COLO668 (cell line): ENCODE data around the gene CDC42BPB.
"Not testable (repeated sequence)": the region's sequence is repeated elsewhere in the genome, so short reads cannot be mapped to it uniquely, and the experiment has no call there.

Experiments used
- DNase-seq: peaks from one replicate; lab custom pipeline; 2025; ENCODE audit not compliant: unreplicated experiment; lab: John Stamatoyannopoulos, UW

The CDC42BPB gene

DNA sequence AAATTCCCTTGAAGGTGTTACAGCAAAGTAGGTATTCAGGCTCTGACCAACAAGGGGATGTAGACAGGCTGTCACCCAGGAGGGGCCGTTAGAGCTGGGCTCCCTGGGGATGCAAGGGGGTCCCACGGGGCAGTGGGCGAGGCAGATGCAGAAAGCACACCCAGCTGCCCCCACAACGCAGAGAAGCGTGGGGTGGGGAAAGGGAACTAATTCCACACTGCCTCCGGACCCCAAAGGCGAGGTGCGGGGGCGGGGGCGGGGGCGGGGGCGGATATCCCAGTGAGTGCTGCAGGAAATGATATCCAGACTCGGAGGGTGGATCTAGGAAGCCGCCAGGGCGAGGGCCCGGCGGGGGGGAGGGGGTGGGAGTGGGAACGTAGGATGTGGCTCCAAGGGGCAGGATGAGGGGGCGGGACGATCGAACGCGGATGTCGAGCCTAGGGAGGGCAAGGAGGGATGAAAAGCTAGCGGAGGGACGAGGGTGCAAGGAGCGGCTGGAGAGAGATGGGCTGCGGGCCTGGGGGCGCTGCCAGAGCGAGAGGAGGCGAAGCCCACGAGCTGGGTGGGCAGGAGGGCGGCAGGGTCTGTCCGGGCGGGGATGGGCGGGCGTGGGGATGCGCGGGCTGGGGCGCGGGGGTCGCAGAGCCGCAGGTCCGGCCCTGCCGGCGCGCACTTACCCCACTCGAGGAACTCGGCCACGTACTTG is 874 bp downstream of the CDC42BPB start:
- peak; percentile 68 for DNase-seq

DNA sequence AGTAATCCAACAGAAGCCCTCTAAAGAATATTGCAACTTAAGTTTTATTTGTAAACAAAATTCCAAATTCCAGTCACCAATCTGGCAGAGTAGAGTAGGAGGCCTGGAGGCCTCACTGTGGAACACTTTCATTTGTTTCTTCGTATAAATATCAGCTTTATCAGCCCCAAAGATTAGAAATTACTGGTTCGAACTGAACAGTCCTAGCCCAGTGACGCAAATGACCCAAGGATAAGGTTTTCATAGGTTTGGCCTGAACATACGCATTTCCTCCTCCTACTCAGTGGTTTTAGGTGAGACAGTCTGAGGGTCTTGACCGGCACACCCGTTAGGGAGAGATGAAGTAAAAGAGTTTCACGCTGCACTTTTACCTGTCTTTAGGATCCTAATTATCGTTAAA is 1.7 kb downstream of the CDC42BPB start:
- no peak for DNase-seq

DNA sequence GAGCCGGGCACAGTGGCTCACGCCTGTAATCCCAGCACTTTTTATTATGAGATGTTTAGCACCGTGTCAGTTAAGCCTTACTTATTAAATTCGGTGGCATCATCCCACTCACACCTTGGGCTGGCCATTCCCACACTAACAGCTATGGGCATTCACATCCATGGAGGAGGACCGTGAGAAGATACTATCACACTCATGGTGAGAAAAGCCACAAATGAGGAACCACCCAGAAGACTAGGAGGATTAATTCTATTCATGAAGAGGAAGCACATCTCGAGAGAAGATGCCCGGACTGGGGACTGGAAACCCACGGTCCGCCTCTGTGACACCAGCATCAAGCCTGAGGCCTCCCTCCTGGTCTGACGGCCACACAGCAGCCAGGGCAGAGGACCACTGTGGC is 4.9 kb downstream of the CDC42BPB start:
- DNase-seq: no peak

DNA sequence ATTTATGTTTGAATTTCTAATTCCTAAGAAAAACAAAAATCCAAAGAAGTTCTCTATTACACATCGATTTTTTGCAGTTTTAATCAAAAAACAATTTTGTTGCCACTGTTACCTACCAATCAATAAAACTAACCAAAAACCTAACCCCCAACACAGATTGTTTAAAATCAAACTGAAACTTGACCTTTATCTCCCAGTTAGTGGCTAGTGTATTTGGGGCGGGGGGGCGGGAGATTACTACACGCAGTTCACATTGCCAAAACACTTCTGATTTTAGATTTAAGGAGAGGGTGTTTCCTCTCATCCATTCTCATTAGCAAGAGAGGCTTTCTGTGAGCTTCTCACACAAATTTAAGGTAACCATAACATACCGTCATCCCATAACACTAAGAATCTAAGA is 6.4 kb downstream of the CDC42BPB start:
- DNase-seq: no peak

DNA sequence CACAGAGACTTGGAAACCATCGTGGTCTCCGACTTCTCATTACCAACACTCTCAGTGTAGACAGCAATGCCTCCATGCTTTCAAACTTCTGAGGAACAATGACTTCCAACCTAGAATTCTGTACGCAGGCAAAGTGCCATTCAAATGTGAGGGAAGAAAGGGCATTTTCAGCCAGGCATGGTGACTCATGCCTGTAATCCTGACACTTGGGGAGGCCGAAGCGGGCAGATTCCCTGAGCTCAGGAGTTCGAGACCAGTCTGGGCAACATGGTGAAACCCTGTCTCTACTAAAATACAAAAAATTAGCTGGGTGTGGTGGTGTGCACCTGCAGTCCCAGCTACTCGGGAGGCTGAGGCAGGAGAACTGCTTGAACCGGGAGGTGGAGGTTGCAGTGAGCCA is 9.9 kb downstream of the CDC42BPB start:
- DNase-seq: not testable (repeated sequence)

DNA sequence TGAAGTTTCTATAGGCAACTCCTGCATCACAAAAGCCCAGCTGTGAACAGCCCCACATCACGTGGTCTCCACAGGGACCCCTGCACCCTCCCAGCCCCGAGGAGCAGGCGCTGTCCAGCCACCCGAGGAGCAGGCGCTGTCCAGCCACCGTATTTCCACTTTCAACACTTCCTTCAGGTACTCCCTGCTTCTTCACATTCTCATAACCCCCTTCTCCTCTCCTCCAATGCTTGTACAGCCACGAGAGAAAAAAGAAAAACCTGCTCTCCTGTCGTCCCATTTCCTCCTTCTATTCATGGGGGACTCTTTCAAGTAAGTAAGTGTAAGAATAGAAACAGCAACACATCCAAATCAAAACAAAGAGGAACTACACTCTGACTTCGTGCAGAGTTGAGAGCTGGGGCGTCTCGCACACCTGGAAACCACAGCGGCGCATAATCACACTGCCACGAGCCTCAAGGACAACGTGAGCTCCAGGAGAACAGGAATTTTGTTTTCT is 11.9 kb downstream of the CDC42BPB start:
- DNase-seq: no peak

DNA sequence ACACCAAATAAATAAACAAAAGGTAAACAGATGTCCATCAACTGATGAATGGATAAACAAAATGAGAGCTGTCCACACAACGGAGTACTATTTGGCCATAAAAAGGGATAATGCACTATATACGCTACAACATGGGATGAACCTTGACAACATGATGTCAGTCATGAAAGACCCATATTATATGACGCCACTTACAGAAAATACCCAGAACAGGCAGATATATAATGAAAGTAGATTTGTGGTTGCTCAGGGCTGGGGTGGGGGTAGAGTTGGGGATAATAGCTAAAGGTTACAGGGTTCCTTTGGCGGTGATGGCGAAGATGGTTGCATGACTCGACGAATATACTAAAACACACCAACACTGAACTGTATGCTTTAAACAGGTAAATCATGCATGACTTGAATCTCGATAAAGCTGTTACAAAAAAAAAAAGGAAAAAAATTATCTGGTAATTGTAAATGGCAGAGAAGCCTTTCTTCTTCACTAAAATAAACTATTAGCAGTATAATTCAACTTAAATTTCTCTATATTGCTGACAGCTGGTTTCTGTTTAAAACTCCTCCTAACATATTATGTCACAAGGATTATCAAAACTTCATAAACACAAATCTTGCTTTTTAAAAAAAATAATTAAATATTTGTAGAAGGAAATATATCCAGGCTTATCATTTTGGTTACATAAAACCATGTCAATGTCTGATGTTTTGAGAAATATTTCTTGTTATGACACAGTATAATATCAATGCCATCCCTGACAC is 13.9 kb downstream of the CDC42BPB start:
- DNase-seq: no peak

DNA sequence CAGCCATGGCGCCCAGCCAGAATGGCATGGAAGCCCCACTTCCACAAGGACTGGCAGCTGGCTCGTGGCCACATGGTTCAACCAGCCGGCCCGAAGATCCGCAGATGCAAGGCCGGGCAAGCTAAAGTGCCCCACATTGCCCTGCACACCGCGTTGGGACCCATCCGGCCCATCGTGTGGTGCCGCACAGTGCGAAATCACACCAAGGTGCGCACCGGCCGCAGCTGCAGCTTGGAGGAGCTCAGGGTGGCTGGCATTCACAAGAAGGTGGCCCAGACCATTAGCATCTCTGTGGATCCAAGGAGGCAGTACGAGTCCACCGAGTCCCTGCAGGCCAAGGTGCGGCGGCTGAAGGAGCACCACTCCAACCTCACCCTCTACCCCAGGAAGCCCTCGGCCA is 15.9 kb downstream of the CDC42BPB start:
- no peak for DNase-seq

DNA sequence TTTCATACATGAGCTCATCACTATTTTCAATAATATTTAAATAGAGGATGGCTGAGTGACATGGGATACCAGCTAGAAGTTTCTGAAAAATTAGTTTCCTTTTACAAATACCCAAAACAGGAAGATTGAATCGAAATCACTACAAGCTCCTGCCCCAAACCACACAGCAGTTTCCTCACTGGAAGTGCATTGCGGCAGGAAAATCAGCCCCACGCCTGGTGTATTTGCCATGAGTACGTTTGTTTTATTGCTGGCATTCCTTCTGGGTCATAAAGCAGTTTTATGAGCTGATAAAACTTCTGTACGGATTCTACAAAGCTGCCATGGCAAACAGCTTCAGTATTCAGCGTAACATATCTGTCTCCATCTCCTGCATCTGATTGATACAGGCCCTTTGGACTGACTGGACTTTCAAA is 23.7 kb downstream of the CDC42BPB start:
- DNase-seq: no peak

DNA sequence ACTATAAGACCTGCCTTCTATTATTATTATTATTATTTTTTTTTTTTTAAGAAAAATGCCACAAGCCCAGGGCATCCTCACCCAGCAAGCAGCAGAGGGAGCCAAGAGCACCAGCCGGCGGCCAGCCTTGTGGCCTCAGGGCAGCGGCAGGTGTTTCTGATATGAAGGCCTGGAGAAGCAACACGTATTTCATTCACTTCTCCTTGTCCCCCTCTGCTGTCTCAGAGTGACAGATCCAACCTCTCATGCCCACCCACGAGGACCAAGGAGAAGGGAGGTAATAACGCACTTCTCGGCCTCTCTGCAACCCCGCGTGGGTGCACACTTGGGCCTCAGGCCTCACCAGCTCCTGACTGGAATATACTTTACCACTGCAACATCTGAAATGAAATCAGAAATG is 25.4 kb downstream of the CDC42BPB start:
- DNase-seq: peak; percentile 56

DNA sequence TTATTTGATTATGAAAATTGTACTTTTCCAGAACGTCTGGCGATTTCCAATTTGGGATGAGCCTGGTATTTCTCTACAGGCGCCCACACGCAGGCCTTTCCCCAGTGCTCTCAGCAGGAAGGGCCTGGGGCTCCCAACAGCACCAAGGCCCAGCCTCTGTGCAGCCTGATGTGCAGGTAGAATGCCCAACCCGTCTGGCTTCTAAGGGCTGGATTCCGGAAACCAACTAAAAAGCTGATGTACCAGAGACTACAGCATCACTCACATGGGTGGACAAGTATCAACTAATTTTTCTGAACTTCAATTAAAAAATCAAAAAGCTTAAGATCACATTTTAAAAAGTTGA is 25.8 kb downstream of the CDC42BPB start:
- DNase-seq: no peak

DNA sequence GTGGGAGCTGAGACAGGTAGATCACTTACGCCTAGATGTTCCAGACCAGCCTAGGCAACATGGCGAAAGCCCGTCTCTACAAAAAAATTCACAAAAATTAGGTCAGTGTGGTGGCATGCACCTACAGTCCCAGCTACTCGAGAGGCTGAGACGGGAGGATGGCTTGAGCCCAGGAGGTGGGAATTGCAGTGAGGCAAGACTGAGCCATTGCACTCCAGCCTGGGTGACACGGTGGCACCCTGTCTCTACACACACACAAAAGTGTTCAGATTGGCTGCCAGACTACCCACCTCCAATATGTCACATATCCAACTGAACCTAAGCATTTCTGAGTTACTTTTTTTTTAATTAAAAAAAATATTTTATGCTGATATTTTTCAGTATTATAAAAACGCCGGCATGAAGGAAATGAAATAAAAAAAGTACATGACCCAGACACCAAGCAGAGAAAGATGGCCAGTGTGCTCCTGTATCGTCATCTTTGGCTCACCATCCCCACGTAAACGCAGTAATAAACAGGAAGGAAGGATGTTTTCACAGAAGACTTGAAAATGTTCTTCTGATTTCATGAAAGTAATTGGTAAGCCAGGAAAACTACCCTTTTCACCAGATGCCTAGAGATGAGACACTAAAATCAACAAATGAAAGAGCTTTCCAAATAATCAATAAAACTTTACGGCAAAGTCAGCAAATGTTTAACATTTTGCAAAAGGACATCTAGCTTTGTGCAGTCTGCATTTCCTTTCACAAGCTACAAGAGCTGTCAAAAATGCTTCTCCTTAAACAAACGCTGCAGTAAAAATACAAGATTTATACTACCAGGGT is 26.4 kb downstream of the CDC42BPB start:
- DNase-seq: no peak

DNA sequence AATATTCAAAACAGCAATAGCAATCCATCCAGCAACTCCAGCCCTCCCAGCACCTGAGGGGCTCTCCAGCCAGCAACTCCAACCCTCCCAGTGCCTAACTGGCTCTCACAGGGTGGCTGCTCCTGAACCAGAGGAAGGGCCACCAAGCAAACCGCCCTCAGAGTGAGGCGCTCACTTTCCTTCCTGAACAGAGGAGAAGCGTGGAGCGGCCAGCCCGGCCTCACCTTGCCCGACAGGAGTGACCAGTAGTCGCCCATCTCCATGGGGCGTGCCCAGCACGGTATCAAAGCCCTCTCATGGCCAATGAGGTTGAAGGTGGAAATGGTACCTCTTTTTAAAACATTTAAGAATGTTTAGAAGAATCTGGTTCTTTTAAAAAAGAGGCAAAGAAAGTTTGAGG is 27.4 kb downstream of the CDC42BPB start:
- DNase-seq: no peak

DNA sequence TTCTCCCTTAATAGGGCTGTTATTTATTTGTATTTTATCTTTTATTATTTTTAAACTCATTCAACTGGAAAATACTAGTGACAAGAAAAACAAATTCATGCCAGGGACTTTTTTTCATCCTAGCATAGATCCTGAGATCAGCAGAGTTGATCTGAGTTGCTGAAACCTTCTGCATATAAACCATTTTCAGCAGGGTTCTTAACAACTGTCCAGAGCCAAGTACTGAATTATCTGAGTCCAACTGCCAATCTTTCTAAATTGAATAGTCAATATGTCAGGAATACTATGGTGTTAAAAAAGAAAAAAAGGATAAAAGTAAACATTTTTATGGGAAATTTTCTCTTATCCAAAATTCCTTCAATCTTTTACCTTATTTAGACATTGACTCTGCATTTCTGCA is 28.6 kb downstream of the CDC42BPB start:
- no peak for DNase-seq

DNA sequence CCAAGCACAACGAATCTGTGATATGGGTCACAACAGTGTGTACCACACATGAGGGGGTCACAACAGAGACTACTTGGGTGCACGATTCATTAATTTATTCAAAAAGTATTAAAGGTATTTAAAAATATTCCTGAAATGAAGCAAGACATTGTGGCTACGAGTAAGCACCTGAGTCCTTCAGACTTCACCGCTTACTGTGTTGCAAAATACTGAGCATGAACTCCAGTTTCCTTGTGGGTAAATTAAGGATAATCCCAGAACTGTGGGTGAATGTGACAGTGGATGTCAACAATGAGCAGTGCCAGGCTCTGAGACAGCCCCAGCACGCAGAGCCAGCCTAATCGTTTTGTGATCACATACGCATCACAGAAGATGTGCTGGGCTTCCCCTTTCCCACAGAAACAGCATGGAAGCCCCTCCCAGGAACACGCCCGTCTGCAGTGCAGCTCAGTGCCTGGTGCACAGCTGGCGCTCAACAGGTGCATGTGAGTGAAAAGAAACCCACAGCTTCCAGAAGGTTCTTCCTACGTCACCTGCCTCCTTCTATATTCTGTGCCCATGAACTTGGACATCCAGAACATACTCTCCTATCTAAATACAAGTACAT is 29.1 kb downstream of the CDC42BPB start:
- peak; percentile 40 for DNase-seq

DNA sequence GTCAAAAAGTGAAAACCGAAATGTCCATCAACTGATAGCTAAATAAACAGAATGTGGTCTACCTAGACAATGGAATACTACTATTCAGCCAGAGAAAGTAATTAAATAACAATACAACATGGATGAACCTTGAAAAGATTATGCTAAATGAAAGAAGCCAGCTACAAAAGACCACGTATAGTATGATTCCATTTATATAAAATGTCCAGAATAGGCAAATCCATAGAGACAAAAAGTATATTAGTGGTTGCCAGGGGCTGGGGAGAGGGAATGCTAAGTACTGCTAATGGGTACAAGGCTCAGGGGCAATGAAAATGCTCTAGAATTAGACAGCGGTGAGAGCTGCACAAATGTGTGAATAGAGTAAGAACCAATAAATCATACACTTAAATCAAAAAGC is 29.9 kb downstream of the CDC42BPB start:
- DNase-seq: no peak

DNA sequence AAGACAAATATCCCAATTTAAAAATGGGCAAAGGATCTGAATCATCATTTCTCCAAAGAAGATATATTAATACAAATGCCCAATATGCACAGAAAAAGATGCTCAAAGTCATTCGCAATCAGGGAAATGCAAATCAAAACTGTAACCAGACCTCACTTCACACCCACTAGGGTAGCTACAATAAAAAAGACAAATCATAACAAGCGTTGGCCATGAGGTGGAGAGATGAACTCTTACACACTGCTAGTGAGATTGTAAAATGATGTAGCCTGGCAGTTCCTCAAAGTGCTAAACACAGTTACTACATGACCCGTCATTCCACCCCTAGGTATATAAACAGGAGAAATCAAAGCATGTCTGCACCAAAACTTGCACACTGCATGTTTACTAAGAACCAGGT is 30.4 kb downstream of the CDC42BPB start:
- no peak for DNase-seq

DNA sequence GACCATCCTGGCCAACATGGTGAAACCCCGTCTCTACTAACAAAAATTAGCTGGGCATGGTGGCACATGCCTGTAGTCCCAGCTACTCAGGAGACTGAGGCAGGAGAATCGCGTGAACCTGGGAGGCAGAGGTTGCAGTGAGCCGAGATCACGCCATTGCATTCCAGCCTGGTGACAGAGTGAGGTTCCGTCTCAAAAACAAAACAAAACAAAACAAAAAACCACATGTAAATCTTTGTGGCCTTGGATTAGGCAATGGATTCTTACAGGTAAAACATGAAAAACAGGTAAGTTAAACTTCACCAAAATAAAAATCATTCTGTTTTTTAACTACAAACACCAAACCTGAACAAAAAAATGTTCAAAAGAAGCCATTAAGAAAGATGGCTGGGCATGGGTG is 31.2 kb downstream of the CDC42BPB start:
- not testable (repeated sequence) for DNase-seq

DNA sequence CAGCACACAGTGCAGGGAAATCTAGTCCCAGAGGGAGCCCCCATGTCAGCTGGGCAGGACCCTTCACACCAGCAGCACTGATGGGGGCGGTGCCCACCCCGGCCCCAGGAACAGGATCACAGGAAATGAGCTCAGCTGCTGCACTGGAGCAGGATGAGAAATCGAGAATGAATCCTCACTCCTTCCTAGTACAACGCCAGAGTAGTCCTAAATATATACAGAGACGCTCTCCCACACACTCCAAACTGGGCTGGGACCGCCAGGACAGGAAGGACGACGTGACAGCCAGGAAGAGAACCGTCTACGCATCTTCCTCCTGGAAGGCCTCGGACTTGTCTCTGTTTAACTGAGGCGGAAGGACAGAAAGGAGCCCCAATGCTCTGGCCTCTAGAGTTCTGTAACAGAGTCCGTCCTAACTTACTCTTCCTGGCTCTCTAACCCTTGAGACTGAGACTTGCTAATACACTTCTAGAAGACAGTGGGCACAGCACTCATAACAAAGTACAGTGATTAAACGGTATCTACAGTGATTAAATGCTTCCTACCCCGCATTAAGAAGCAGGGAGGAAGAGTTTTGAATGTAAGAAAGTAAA is 33.4 kb downstream of the CDC42BPB start:
- no peak for DNase-seq

DNA sequence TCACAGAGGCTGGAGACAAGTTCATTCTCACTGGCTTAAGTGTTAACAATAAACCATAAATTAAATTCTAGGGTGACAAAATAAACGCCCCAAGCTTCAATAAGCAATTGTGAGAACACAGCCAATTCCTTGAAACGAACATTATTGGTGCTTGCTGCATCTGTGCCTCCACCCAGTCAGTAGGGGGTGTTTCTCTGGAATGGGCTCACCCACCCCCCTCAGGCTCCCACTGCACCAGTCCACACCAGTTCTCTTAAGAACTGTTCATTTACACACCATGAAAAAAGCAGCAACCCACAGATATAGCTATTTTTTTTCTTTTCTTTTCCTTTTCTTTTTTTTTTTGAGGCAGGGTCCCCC is 34.7 kb downstream of the CDC42BPB start:
- DNase-seq: no peak
